Left renal pelvis (tissue), 4 donors: ENCODE measurements around the gene BCL2L14. TPM values are rescaled to one million over a fixed set of nuclear protein-coding genes. Genes with fewer than 3 reads are reported as not detected.

Experiments
- DNase-seq, 4 donors: peaks; one replicate each; pipeline ENCODE4 v3.0.0-alpha.2; 2013; ENCODE audit warnings: low read depth in 4 of 4, low spot score in 3 of 4
- polyA plus RNA-seq, 4 donors: library from polyadenylated mRNA; unstranded; fragments of 120-200 nt; gene quantifications; one replicate each; pipeline ENCODE4 v1.2.1, GENCODE V29; 2013; ENCODE audit not compliant: insufficient read length in 4 of 4

BCL2L14 gene
- polyA plus RNA-seq, 4 donors: 0.14 to 0.78 (median 0.43) TPM

DNA sequence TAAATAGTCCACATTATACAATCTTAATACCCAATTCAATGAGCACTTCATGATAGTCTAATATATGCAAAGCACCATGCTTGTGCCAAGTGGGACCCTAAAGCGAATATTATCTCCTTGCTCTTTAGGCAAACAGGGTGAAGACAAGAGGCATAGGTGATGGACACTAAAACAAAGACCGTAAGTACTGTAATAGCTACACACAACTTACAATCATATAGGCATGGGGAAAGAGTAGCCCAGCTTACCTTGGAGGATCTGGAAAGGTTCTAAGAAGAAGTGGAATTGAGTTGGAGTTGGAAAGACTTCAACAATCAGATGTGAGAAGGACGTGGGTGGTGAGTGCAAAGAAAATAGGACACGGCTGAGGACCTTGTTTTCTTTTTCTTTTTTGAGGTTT is 19.1 kb upstream of the BCL2L14 start:
- no peak for DNase-seq

DNA sequence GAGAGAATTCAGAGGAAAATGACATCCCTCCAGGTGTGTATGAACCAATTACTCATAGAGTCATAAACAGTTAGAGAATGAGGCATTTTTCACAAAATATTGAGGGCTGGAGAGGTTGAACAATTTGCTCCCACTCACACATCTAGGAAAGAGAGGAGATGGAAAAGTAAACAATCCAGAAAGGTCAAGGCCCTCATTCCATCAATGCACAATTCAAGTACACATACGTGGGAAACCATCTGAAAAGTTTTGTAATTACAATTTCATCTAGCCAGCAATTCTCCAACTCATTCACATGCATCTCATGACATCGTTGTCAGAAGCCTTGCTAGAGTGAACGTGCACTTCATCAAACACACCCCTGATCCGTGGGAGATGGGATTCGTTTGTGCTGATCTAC is 15.7 kb upstream of the BCL2L14 start:
- no peak for DNase-seq

DNA sequence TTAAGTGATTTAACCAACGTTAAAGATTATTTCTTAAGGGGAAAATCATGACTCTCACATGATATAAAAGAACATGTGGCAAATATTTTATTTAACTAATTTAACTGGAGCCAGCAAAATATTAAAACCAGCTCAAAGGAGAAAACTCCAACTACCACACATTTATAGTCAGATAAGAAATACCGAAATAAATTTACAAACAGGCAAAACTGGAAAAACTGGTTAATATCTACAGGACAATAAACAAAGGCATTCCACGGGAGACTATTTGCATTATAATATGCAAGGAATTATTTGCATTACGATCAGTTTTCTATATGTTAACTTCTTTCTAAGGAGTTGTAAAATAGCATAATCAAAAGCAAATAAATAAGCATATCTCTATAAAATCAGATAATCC is 13.8 kb upstream of the BCL2L14 start:
- no peak for DNase-seq

DNA sequence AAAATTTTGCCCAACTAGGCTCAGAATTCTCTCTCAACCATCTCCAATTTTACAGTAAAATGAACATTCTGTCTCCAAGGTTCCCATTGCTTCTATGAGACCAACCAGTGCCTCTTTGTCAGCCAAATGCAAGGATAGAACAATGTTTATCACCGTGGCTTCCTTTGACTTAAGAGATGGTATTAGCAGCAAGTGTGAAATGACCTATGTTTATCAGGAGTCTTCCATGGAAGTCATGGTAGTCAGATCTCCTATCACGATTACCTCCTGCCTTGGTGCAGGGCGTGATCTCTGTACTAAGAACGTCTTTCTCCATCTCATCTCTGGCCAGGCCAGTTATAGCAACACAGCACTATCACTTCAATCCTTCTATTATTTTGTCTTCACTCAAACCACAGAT is 6.1 kb upstream of the BCL2L14 start:
- DNase-seq: no peak

DNA sequence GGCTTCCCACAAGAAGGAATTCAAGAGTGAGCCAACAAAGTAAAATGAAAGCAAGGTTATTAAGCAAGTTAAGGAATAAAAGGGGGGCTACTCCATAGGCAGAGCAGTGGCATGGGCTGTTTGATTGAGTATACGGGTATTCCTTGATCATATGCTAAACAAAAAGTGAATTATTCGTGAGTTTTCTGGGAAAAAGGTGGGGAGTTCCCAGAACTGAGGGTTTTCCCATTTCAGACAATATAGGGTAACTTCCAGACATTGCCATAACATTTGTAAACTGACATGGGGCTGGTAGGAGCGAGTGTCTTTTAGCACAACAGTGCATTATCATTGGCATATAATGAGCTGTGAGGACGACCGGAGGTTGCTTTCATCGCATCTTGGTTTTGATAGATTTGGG is 2.0 kb upstream of the BCL2L14 start:
- DNase-seq: no peak

DNA sequence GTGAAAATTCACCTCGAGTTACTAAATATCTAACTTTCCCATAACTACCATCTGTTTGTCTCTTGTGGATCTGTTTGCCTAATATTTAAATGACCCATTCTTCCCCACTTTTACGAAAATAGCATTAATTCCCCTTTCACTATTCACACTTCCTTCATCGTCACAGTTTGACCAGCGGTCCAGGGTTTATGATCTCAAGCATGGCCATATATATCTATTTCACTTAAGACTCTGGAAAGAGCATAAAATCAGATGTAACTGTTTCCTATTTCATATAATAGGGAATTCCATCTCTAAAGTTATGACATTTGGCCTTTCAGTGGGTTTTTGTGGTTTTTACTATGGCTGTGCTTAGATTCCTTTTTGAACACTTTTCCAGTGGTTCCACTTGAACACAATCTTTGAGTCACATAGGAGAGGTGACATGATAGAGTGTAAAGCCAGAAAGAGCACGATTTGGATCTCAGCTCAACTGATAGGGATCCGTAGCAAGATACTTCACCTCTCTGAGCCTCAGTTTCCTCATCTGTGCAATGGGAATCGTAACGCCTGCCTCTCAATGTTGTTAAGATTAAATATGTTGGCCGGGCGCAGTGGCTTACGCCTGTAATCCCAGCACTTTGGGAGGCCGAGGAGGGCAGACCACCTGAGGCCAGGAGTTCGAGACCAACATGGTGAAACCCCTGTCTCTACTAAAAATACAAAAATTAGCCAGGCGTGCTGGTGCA is 754 bp upstream of the BCL2L14 start:
- DNase-seq: no peak

DNA sequence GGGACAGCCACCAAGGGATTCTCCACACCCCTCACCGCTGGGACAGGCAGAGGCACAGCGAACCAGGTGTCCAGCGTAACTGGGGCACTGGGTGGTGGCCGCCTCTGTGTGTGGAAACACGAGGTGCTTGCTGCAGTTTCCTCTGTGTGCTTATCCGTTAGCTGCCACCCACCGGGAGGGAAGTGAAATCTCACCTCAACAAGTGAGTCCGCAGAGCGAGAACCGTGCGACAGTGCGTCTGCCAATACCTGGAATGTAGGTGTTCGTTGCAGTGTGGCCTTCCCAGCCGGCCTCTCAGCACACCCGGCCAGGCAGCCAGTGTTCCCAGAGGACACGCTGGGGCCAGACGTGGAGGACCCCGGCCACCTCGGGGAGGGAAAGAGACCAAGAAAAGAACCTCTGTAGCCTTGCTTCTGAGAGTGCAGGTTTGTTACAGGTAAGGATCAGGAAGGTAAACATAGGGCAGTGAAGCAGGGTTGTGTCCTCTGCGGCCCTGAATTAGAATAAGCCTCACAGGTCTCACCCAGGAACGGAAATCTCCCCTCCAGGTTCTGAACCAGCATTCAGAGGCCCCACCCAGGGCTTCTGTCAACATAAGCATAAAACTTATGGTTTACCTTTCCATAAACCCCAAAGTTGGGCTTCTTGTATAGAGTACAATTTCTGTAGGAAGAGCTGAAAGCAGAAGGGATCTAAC is 1.5 kb downstream of the BCL2L14 start:
- no peak for DNase-seq

DNA sequence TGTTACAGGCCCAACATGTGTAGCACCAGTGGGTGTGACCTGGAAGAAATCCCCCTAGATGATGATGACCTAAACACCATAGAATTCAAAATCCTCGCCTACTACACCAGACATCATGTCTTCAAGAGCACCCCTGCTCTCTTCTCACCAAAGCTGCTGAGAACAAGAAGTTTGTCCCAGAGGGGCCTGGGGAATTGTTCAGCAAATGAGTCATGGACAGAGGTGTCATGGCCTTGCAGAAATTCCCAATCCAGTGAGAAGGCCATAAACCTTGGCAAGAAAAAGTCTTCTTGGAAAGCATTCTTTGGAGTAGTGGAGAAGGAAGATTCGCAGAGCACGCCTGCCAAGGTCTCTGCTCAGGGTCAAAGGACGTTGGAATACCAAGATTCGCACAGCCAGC is 8.6 kb downstream of the BCL2L14 start:
- DNase-seq: no peak

DNA sequence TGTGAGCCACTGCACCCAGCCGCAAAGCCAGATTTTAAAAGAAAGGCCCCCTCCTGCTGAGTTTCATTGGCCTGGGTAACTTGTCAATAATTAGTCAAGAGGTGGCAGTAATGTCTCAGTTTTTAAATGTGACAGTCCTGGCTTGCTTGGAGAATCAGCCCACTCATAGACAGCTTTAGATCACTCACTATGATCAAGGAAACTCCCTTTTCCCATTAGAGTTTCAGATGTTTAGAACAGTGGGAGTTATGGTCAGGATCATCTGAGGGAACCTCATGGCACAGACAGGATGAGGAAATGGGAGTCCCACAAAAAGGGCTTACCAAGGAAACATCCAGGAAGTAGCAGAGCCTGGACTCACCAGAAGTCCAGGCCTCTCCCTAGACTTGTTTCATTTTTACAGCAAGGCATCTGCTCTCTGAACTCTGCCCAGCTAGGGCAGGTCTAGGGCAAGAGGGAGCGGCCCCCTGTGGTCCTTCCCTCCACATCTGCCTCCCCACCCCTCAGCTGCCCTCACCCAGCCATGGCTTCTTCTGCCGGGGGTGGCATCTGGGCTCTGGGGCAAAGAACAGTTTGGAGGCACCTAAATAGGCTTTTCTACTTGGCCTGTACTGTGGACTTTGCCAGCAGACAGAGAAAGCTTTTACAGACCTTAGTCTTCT is 11.2 kb downstream of the BCL2L14 start:
- no peak for DNase-seq

DNA sequence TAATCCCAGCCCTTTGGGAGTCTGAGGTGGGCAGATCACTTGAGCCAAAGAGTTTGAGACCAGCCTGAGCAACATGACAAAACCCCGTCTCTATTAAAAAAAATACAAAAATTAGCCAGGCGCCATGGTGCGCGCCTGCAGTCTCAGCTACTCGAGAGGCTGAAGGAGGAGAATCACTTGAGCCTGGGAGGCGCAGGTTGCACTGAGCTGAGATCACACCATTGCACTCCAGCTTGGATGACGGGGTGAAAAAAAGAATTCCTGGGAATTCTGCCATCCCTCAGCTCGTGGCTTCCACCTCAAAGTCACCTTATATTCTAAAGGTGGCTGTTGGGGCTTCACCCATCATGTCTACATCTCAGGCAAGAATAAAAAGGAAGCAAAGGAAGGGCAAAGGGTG is 12.9 kb downstream of the BCL2L14 start:
- DNase-seq: no peak

DNA sequence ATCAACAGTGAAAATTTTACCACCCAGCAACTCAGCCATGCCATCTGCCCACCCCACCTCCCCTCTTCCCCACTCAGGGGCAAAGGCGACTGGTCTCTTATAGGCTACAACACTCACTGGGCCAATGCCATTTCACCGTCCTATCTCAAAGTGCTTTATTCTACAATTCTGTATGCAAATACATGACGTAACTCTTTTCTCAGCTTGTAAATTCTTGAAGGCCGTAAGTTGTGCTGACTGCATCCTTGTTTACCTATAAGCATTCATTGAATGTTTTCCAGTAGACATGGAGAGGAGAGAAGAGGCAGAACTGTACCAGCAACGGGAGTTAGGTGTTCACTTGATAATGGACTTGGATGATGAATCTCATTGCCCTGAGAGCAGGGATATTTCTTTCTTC is 15.6 kb downstream of the BCL2L14 start:
- no peak for DNase-seq

DNA sequence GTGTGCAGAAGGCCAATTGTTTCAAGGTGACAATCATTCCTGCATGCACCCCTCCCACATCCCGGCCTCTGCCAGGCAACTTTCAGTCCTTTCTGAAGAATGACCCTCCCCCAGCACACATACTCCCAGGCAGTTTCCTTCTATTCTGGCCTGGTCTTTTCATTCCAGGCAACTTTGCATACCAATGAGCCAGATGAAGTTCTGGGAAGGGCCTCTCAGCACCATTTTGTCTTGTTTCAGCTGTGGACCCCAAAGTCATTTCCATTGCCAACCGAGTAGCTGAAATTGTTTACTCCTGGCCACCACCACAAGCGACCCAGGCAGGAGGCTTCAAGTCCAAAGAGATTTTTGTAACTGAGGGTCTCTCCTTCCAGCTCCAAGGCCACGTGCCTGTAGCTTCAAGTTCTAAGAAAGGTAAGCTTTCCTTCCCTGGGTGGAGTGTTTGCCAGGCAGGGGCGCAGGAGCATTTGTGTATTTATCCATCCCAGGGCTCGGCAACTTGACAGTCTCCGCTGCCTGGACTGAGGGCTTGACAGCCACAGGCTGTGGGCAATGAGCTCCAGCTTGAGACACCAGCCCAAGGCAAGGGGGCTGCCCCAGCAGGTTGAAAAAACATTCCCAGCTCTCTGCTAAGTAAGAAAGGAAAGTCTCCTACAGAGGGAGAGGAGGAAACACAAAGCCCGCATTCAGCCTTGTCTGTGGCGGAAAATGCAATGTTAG is 16.4 kb downstream of the BCL2L14 start:
- no peak for DNase-seq

DNA sequence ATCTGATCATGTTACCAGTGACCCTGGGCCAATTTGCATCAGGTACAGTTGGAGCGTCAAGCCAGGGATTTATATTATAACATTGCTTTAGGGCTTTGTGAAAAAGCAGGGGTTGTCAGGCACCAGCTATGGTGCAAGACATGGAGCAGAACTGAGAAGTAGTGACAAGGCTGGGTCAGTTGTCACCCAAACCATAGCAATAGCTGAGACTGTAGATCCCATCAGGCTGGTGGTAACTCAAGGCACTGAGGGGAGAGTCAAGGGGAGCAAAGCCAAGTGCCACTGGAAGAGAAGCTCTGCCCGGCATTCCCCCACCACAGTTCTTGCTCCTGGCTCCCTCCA is 16.9 kb downstream of the BCL2L14 start:
- DNase-seq: no peak

DNA sequence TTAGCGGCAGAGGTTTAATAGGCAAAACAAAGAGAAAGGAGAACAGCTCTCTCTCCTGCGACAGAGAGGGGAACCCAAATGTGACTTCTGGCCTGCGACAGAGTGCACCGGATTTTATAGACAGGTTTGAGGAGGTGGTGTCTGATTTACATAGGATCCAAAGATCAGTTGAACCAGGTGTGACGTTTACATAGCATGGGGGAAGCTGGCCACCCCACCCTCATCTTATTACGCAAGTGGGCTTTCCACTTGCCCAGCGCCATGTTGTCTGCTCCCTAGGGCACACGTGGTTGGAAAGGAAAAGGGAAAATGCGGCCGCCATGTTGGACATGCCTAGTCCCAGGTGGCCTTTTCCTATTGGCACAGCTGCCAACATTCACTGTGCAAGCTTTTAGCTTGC is 17.4 kb downstream of the BCL2L14 start:
- DNase-seq: no peak

DNA sequence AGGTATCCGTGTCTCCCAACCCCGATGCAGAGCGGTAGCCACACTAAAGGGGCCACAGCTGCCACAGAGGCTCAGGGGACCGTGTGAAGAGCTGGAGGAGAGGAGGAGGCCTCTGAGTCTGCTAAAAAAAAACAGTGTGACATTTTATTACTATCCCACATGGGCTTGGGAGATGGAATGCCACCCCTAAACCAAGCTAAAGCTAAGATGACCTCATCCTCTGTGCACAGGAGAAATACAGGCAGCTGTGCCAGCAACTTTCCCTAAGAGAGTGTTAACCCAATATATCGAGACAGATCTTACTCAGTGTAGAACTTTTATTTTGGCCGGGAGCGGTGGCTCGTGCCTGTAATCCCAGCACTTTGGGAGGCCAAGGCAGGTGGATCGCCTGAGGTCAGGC is 18.0 kb downstream of the BCL2L14 start:
- DNase-seq: no peak

DNA sequence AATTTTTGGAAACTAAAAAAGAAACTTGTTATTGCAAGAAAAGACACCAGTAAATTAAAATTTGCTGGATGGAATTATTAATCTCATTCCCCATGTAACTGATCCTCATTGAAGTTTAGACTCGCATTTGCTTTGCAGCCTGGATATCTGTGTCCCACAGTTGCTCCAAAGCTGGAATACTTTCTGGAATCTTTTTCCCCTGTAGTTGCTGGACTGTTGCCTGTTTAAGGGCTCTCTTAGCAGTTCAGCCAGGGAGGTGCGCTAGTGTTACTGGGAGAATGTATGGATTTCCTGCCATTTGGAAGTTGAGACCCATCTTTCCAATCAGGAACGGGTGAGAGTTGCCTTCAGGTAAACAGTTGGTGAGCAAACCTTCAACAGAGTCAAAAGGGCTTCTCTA is 20.3 kb downstream of the BCL2L14 start:
- DNase-seq: no peak

DNA sequence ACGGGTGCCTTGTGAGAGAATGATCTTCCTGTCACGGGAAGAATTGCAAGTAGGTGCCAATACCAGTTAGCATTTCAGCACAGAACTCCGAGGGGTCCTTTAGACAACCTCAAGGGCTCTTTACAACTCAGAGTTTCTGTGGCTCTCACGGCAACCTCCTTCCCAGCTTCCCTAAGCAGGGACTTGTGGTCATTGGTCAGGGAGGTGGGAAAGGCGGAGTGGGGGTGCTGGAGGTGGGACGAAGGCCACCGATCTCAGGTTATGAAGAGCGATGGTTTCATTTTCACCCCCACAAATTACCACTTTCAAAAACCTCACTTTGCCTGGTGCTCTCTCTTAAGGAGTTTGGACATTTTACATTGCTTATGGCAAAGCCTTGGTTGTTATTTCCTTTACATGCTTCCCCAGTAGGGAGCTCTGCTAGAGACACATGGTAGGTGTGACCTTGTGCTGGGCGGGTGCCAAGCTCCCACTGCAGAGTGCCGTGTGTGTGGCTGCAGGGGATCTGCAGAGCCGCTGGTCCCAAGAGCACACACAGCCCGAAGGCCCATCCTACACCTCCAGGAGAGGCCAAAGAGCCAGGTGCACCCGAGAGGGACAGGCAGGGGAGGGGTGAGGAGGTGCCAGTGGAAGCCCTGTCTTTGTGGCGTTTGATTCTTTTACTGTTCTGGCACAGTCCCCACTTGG is 21.4 kb downstream of the BCL2L14 start:
- DNase-seq: no peak

DNA sequence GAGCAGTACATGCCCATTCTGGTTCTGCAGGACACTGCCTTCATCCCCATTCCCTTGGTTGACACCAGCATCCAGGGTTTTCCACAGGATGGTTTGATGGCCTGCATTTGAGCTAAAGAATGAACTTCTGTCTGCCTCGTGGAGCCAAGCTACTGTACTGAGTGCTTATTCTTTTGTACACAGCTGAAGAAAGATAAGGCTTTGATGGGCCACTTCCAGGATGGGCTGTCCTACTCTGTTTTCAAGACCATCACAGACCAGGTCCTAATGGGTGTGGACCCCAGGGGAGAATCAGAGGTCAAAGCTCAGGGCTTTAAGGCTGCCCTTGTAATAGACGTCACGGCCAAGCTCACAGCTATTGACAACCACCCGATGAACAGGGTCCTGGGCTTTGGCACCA is 23.7 kb downstream of the BCL2L14 start:
- no peak for DNase-seq

DNA sequence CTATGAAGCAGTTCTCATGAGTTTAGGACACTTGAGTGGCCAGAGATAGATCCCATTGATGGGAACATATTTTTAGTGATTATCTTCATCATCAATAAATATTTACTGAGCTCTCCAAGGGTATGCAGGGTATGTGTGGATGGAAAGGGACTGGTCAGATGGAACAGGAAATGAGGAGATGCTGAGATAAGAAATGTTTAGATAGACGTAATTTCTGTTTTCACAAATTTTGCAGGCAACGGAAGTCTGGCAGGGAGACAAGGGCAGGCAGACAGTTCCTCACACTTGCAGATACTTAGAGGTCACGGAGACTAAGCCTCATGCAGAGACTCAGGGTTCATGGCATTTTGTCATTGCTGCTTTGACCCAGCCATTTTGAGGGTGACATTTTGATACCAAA is 24.3 kb downstream of the BCL2L14 start:
- DNase-seq: no peak

DNA sequence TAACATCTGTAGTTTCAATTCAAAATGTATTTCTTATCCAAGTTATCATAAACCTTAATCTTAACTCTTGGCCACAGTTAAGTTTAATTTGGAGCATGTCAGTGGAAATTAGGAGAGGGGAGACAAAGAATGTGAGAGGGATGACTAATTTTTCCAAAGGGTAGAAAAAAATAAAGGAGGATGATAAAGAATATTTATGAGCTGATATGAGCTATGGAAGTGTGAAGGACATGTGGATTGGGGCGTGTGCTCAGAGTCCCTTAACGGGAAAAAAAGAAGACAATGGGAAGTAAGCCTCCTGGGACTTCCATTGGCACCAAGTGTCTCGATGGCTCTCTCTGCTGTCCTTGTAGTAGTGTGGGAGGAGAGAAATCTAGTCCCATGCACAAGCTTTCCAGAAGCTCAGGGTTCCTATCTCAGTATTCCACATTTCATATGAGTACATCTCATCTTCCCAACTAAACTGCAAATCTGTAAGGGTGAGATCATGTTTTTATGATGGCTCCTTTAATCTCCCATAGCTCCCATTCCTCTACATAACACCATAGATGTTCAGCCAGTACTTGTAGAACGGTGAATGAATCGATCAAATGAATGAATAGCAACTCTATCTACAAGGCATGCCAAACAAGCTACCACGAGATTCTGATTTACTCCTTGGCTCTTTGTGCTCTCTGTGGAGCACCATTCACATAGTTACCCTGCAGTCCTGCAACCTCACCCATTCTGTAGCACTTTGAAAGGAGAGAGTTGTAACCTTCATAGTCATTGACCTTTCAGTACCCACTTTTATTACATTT is 27.4 kb downstream of the BCL2L14 start:
- DNase-seq: no peak
